ENCODE results near the gene TRAT1.
A peak's percentile ranks its signal among the peaks of the same experiment; 100 is the strongest.

Gene TRAT1, protein sequence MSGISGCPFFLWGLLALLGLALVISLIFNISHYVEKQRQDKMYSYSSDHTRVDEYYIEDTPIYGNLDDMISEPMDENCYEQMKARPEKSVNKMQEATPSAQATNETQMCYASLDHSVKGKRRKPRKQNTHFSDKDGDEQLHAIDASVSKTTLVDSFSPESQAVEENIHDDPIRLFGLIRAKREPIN

GRCh38 chr3:108822123-108822897, at the start of gene TRAT1:
Gene TRAT1, plus strand, starts transcription at chr3:108822786. Its CDS starts 142 bp downstream, at chr3:108822928.
- no peak for FAIRE-seq

- no peak for FAIRE-seq
These were observed 46.9 kb upstream of the TRAT1 start for GRCh38 chr3:108775649-108776048.

GRCh38 chr3:108779496-108779895, 43.1 kb upstream of the TRAT1 start:
- no peak for FAIRE-seq

DNA sequence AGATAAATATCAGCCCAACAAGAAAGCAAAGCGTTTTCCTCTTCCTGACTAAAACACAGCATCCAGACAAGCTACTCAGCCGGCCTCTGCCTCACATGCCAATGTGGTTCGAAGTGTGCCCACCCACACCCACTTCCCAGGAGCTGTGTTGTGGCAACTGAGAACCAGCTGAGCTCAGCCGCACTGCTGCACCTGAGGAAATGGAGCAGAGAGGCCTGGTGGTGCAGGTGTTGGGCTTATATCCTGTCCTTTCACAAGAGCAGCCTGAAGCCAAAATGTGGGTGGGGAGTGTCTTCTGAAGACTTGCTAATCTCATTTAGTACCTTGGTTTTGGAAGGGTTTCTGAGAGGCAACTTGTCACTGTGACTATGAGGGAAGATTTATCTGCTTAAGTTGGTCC, 42.4 kb upstream of the TRAT1 start:
- FAIRE-seq, result no peak

- no peak for FAIRE-seq
These were observed 31.1 kb upstream of the TRAT1 start for GRCh38 chr3:108791473-108791872.

DNA sequence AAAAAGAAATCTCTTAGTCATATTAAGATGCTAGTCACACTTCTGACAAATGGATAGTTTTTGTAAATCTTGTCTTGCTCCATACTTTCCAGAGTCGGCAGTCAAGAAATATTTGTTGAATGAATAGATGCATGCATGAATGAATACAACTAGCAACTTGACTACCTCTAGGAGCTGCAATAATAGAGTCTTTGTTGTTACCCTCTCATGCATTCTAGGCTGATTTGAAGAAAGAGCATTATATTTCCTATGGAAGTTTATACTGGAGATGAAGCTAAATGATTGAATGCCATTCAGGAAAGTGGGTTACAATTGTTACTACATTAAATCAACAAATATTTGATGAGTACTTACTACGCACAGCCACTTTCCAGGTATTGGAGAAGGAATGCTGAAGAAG, 18.1 kb upstream of the TRAT1 start:
- FAIRE-seq, result no peak

GRCh38 chr3:108804966-108805365, 17.6 kb upstream of the TRAT1 start:
- FAIRE-seq, result no peak

DNA sequence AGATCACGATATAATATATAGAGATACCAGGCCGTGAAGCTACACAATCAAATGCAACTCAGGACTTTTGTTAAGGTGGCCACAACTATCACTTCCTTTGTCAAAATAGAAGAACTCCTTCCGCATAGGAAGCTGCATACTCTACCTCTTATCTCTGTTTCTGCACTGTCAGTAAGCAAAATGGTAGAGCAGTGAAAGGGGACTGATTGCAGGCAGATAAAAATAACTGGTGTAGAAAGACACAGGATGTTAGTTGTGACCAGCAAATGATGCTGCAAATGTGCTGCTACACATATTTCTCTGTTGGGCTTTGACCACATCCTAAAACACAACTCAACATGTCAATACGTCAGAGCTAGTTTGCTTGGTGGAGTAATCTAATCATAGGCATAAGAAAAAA, 16.3 kb upstream of the TRAT1 start:
- FAIRE-seq, result no peak

- no peak for FAIRE-seq
These were observed 4.2 kb upstream of the TRAT1 start for GRCh38 chr3:108818404-108818803.

- FAIRE-seq, result no peak
These were observed 2.0 kb upstream of the TRAT1 start for GRCh38 chr3:108820586-108820985.

GRCh38 chr3:108823227-108823626, 641 bp downstream of the TRAT1 start:
- no peak for FAIRE-seq

GRCh38 chr3:108823803-108824202, 1.2 kb downstream of the TRAT1 start:
- FAIRE-seq, result peak; percentile 45

- no peak for FAIRE-seq
These were observed 4.0 kb downstream of the TRAT1 start for GRCh38 chr3:108826309-108827187.

DNA sequence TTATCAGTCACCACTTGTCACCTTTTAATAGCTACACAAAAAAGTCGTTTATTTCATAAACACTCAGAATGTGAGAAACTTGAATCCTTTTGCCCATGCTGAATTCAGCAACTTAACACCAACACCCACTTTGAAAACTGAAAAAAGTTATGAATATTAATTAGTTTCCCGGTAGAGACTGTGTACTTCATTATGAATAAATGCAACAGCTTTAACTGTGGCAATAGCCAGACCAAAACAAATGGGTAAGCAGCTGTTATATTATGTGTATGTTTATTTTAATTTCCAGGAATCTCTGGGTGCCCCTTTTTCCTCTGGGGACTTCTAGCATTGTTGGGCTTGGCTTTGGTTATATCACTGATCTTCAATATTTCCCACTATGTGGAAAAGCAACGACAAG, 7.8 kb downstream of the TRAT1 start:
- no peak for FAIRE-seq

GRCh38 chr3:108830991-108831614, 8.5 kb downstream of the TRAT1 start:
- FAIRE-seq, result no peak

DNA sequence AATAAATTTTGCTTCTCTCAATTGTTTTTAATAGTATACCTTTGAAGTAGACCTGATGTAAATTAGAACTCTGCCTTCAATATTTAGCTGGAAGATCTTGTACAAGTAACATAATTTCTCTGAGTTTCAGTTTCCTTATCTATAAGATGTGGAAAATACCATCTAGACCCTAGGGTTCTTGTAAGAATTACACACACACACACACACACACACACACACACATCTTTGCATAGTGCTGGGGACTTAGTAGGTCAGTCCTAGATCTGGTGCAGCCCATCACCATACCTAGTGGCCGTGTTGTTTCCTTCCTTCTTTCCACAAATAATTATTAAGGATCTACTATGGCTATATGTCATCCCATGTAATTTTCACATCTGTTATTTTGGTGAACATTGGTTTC, 11.0 kb downstream of the TRAT1 start:
- no peak for FAIRE-seq

DNA sequence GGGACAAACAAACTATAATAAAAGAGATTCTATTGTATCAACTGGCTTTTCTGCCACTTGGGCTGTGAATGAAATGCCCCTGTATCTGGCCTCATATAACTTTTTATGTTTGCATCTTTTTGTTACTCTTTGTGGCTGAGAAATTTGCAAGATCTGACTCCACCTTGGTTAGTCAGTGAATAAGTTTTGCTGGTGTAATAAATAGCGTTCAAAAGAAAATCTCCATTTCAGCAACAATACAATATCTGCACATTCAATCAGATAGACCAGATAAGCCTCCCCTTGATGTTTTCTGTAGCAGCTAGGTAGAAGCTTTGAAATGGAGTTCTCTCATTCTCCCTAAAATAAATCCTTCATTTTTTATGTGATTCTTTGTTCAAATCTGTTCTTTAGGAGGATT, 12.0 kb downstream of the TRAT1 start:
- no peak for FAIRE-seq

DNA sequence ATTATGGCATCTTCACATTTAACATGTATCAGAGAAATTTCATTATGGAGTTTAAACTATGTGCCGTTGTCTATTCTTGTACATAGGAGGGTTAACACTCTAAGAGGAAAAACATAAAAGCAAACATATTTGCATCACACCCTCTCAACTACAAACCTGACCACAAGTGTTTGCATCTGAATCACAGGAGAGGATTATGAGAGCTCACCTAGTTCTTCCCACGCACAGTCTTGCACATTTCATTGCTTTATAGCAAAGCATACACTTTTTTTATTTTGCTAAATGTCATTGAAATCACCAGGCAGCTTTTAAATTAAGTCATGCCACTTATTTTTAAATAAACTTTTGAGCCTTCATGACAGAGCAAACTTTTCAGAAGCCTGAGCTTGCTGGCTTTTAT, 12.5 kb downstream of the TRAT1 start:
- FAIRE-seq, result no peak

GRCh38 chr3:108838436-108838835, 15.8 kb downstream of the TRAT1 start:
- no peak for FAIRE-seq

DNA sequence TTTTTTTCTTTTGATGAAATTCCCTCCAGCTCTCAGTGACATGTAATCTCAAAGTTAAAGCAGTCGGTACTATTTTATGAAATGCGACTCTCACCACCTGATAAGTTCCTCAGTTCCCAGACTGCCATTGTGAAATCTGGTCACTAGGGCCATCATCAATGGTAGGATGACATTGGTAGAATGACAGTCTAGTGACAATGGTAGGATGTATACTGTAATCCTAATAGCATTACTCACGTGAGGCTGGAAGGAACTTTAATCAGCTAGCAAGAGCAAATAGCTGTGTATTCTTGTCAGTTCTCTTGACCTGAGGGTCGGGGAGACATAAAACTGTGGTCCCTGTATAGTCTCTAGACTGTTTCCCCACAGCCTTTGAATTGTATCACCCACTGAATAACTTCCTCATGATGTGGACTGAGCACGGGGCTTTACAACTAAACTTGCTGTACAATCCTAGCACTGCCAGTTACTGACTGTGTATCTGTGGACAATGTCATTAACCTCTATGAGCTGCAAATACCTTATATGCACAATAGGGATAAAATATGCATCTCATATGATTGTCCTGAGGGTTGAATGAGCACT, 23.2 kb downstream of the TRAT1 start:
- no peak for FAIRE-seq

DNA sequence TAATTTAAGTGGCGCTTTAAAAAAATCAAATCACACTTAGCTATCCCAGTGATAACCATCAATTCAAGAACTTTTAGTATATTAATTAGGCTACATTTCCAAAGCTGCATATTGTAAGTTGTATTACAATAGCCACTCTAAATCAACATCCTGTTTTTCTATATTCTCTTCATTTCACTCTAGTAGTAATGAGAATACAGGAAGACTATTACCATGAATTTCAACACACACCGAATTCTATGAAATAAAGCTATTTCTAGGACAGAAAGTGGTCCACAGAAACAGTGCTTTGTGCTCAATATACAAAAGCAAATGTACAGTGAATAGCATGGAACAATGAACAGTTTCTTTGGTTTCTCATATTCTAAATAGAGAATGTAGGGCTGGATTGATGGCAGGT, 24.6 kb downstream of the TRAT1 start:
- no peak for FAIRE-seq

DNA sequence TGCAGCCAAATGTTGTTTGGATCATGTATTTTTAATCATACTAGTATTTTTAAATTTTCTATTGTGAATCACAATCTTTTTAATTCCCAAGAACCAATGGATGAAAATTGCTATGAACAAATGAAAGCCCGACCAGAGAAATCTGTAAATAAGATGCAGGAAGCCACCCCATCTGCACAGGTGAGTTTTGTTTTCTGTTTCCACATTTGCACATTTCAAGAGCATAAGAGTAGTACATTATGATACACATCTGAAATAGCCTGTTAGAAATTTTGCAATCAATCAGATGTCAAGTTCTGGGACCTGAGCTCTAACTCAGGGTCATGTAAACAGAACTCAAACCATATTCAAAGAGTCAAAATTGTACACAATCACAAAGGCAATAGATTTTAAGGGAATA, 26.5 kb downstream of the TRAT1 start:
- no peak for FAIRE-seq

DNA sequence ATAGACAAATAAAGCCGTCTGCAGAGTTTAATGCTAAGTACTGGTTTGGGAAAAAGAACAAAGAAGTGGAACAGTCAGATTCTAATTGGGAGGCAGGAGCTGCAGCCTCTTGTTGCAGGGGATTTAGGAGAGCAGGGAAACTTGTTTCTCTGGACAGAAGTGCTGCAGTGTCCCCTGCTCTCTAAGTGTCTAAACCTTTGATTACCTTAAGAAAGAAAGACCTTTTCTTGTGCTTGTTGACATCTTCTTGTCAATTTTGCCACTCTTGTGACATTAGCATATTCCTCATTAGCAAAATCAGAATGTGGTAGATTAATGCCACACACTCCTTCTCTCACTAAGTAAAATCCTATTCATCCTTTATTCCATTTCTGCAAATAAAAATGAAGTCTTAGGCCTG, 38.8 kb downstream of the TRAT1 start:
- FAIRE-seq, result no peak

All from islet of Langerhans (tissue), 1 donor.